Activated CD4-positive, alpha-beta T cell treated with anti-CD3 and anti-CD28 coated beads, Interleukin-2, amount 50 U/mL, for 24 hours (primary cell): ENCODE measurements around the gene SNAP29.
"Not testable (repeated sequence)": the region's sequence is repeated elsewhere in the genome, so short reads cannot be mapped to it uniquely, and the experiment has no call there.

Experiments
- DNase-seq, 2 donors: peaks; one replicate each; pipeline ENCODE4 v3.0.0-alpha.2; 2020; ENCODE audit warnings: low read depth in 1 of 2, low spot score in 1 of 2

SNAP29 gene

GRCh38 chr22:20834206-20834605 is 24.6 kb upstream of the SNAP29 start:
- DNase-seq = no peak

DNA sequence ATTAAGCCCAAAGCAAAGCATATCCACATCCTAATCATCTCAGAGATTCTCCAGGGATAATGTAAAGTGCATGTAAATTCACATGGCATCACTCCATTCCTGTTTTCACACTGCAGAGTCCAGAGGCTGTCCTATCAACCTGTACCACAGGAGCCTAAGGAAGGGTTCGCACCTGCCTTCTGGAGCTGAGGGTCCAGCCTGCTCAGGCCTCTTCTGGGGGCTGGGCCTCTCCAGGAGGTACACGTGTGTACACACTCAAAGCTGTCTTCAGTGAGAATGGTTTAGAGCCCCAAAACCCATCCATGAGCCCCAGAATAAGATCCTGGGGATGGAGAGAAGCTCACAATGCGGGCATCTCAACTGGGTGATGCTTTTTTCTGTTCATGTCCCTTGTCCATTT is 24.1 kb upstream of the SNAP29 start:
- DNase-seq = no peak

- no peak for DNase-seq
Measured at GRCh38 chr22:20836987-20837823, 21.6 kb upstream of the SNAP29 start.

DNA sequence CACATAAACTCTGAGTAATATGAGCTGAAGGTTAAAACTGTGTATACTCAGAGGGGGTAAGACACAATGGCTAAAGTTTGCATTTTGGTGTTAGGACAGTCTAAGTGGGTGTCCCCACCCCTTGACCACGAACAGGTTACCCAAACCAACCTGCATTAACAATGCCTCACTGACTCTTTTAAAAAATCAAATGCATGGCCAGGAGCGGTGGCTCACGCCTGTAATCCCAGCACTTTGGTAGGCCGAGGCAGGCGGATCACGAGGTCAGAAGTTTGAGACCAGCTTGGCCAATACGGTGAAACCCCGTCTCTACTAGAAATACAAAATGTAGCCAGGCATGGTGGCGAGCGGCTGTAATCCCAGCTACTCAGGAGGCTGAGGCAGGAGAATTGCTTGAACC is 19.5 kb upstream of the SNAP29 start:
- not testable (repeated sequence) for DNase-seq

- no peak for DNase-seq
Measured at GRCh38 chr22:20839837-20840645, 18.8 kb upstream of the SNAP29 start.

DNA sequence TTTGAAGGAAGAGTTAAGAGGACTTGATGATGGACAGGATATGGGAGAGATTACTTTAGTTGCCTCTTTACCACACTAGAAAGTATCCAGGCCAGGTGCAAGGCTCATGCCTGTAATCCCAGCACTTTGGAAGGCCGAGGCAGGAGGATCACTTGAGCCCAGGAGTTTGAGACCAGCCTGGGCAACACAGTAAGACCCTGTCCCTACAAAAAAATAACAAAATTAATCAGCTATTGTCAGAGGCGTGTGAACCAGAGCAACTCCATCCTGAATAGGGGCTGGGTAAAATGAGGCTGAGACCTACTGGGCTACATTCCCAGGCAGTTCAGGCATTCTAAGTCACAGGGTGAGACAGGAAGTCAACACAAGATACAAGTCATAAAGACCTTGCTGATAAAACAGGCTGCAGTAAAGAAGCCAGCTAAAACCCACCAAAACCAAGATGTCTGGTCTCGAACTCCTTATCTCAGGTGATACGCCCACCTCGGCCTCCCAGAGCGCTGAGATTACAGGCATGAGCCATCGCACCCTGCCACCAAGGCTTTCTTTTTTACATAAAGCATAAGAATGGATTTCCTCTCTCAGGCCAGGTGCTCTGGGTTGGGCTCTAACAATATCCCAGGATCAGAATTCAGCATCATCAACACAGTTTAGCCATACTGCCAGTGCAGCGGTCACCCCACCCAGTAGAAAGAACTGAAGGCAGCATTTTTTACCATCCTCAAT is 18.0 kb upstream of the SNAP29 start:
- DNase-seq = no peak

GRCh38 chr22:20843501-20843900 is 15.3 kb upstream of the SNAP29 start:
- DNase-seq = no peak

- DNase-seq = no peak
Measured at GRCh38 chr22:20844055-20845037, 14.5 kb upstream of the SNAP29 start.

GRCh38 chr22:20847318-20847822 is 11.4 kb upstream of the SNAP29 start:
- no peak for DNase-seq

- DNase-seq = no peak
Measured at GRCh38 chr22:20852076-20852475, 6.7 kb upstream of the SNAP29 start.

DNA sequence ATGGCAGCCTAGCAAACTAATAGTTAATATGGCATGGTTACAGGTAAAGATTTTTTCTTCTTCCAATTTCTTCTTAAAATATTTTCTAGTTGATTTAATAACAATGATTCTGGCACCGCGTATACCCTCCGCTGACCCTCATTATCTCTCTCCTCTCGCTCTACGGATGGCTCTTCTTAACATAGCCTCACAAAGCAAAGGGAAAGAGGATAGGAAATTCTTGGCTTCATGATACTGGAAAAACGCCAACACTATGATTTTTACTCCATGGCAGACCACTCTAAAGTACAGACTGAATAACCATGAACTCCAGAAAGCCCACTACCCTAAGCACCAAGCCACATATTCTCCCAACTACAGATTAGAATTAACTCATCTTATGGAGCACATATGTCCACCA is 6.3 kb upstream of the SNAP29 start:
- DNase-seq = no peak

GRCh38 chr22:20853236-20853660 is 5.6 kb upstream of the SNAP29 start:
- no peak for DNase-seq

GRCh38 chr22:20857247-20857643 is 1.6 kb upstream of the SNAP29 start:
- DNase-seq = no peak

GRCh38 chr22:20857838-20858614 is 781 bp upstream of the SNAP29 start:
- DNase-seq = peak; percentile 71 to 77

DNA sequence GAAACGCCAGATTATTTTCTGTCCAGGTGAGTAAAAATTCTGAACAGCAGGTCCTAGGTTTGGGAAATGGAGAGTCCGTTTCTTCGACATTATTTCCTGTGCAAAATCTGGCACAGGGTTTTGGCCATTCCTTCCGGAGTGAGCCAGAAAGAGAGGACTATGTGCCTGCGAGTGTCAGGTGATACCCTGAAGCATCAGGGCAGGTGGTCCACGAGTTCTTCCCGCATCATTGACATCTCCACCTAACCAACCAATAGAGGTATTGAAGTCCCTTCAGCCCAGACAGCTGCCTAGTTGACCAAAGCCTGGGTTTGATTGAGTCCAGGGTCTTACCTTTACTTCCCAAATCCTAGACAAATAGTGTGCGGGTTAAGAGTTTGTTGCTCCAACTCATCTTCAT is 808 bp downstream of the SNAP29 start:
- no peak for DNase-seq

- no peak for DNase-seq
Measured at GRCh38 chr22:20862540-20862939, 3.7 kb downstream of the SNAP29 start.

GRCh38 chr22:20863366-20863765 is 4.6 kb downstream of the SNAP29 start:
- no peak for DNase-seq

GRCh38 chr22:20864186-20864908 is 5.5 kb downstream of the SNAP29 start:
- no peak for DNase-seq

GRCh38 chr22:20865331-20865730 is 6.5 kb downstream of the SNAP29 start:
- no peak for DNase-seq
